GM18499 (cell line): Measurements from ENCODE around the gene GJD2.

Source experiments
- ATAC-seq: cut with Tn5 transposase; IDR thresholded peaks from one replicate; pipeline ENCODE4 v1.9.1; 2021; ENCODE audit warnings: moderate number of reproducible peaks; ENCODE audit not compliant: insufficient read depth, unreplicated experiment

Gene GJD2

DNA sequence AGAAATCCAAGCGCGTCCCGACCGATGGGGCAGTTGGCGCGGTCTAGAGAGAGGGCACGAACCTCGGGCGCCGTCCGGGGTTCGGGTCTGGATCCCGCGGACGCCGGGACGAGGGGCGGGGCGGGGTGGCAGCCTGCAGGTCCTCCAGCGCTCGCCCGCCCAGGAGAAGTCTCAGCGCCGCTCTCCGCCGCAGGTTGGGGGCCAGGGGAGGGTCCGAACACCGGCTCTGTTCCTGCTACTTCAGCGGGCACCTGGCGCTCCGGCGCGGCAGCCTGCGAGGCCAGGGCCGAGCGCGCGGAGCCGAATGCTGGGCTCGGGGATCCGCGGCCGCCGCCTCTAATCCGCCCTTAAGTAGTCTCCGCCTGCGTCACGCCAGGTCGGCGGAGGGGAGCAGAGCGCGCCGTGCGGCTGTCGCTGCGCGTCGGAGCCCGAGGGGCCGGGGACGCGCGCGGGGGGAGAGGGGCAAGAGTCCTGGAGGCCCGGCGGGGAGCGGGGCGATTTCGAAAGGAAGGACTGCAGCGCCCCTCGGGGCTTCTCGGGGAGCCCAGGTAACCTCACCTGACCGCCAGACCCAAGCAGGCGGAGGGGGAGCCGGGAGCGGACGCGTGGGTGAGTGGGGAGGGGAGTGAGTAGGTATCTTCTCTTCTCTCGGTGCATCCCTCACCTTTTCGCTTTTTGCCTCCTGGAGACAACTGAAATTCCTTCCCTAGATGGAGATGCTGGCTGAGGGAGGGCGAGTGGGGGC, at the start of gene GJD2:
Gene GJD2 (minus strand): TSS at position 325 of the 745 bp plus-strand sequence. CDS start 510 bp downstream, outside the sequence.
- no peak for ATAC-seq

DNA sequence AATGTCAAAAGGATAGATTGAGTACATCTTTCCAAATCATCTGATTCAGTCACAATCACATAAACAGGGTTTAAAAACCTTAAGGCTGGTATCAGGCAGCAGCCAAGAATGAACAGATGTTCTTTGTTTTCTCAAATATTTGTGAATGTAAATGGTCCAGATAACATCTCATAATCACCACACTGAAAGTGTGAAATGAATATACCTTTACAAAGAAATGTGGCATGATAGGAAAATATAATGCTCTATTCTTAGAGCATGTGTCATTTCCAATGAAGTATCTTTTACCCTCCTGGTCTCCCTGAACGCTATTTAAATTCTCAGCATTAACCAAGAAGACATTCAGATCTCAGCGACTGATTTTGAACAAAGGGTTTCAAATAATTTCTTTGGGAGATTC, 49.3 kb upstream of the GJD2 start:
- ATAC-seq = no peak

DNA sequence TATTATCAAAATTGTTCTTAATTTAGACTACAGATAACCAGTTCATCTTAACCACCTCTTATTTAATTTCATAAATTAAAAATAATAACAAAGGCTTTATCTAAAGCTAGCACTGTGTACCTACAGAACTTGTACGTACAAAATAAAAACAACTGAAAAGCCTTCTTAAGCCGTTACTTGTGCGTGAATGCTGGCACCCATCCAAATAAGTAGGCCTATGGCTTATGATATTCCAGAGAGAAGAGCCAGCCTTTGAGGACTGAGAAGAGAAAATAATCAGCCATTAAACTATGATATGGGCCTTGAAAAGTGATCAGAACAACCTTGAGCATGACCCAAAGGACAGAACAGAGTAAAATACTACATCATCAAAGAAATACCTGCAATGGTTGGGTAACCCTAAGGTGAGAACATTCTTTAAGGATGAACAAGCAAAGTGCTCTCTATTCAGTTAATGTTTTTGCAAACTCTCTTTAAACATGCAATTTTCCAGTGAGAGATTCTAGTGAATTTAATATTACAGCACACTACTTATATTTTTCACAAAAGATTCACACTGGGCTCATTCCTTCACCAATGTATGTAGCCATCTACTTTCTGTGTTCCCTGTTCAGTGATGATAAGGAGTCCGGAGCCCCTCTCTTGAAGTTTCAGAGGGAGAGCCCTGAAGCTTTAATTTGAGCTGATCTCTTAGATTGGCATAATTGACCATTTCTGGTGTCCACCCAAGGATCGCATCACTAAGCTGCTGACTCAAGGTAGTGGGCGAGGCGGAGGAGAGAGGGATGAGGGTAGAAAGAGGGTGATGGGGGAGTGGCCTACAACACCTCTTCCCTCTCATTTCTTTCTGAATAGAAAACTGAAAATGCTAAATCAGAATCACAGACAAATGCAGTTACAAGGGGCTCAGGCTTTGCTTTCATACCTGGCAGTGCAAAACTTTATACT, 48.3 kb upstream of the GJD2 start:
- no peak for ATAC-seq

DNA sequence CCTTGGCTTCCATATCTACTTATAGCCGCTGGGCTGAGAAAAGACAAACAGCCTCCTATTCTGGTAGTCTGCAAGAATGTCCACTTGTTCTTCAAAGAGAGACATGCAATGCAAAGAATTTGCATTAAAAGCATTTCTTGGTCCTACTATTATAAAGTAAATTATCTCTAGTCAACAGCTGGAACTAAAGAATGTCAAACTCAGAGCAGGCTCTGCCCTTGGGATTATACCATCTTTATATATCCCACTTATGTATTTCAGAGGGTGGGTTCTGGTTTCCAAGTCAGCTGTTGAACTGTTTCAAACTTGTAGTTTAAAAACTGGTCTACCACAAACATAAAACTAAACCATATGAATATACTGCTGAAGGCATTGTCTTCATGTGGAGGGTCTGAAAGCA, 47.6 kb upstream of the GJD2 start:
- ATAC-seq = no peak

DNA sequence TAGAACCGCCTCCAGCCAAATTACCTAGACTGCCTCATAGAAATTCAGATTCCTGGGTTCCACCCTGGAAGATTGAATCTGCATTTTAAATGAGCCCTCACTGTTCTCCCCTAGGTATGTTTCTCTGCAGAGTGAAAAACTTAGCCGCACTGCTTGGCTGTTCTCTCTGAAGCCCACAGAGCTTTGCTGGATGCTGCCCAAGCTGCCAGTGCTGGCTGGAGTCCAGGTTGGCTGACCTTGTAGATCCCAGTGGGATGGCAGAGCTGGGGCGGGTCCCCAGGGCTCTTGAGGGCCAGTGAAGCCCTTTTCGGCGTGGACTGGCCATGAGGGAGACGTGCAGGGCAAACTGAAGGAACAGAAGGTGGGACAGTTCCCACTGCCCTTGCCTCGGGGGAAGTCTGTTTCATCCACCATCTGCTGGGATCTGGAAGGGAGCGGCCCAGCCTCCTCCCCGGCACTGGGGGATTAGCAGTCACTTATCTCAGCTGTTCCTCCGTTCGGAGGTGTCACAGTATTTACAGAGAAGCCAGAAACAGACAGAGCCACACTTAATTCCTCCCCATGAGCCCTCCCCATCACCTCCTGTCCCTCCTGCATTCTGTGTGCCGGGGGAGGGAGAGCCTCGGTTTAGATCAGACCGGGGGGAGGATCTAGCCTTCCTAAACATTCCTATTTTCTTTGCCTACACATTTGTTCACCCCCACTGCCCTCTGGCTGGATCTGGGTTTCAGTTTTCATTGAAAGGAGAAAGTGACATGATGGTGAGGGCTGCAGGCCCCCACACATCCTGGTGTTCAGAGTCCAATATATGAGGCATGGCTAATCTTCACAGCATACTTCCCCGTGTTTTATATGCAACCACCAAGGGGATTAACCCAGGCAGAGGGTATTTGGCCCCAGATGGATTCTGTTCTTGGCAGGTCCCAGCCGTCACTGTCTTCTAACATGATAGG, 44.6 kb upstream of the GJD2 start:
- no peak for ATAC-seq

DNA sequence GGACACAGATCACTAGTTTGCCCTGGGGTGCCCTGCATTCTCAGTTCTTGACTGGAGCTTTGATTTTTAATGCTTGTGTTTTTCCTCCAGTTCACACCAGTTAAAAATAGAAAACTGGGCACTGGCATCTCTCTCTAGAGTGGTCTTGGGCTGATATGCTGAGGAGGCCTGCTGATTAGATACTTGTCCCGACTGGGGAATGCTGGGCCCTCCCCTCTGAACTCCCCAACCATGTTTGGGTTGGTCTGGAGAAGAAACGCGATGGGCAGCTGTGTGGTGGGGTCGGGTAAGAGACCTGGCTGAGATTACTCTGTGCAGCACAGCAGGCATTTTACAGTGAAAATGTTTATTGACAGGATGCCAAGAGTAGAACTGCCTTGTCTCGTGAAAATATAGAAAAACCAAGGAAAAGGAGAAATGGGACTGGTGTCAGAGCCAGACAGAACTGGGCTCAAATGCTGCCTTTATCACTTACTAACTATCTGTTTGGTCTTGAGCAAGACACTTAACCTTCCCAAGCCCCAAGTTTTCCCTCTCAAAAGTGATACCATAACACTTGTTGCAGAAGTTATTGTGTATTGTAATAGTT, 42.1 kb upstream of the GJD2 start:
- no peak for ATAC-seq

DNA sequence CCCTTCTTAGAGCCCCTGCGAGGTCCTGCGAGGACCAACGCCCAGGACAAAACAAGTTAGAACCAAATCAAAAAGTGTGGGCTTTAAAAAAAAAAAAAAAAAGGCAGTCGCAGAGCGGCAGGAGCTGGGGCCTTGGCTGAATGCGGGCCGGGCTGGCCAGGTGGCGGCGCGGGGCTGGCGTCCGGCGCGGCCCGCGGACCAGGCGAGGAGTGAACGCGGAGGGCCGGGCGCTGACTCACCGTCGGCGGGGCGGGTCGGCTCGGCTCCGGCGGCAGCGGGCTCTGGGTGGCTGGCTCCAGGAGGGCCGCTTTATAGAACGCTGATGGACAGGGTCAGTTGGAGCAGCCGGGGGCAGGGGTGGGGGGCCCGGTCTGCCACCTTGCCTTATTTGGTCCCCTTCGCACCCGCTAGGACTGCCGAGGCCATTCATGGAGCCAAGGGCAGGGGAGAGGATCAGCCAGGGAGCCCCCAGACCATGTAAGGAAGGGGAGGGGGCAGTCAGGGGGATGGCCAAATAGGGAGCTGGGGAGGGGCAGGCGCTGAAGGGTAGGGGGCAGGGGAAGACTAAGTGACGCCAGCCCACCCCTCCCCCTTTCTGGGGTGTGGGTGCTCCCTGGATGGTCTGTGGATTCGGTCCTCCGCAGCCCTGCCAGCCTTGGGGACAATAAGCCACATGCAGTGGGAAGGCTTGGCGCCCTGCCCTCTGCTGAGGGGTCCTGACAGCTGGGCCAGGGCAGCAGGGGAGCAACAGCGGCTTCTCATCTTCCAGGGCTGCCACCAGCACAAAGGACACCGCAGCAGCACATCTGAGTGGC, 40.7 kb upstream of the GJD2 start, which contains the start of gene ACTC1:
Gene ACTC1 (minus strand): TSS at position 283 of the 815 bp plus-strand sequence. CDS start 741 bp downstream, outside the sequence.
- no peak for ATAC-seq

DNA sequence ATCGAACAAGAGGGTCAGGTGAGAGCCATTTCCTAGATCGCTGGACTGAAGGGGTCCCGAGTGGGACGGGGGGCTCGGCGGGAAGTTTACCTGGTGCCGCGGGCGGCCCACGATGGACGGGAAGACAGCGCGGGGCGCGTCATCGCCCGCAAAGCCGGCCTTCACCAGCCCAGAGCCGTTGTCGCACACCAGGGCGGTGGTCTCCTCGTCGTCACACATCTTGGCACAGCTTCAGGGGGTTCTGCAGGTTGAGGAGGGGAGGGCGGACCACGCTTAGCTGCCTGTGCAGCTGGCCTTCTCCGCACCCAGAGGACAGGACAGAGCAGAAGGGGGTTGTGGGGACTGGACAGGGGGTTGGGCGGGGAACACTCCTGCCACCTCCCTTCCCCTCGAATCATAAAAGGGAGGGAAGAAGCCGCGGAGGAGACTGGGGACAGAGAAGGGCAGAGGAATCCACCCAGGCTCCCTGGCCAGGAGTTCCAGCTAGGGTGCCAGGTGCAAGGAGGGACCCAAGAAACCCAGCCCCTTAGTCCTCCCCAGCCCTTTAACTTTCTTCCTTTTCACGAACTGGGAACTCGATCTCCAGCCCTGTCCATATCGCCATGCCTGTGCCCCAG, 39.9 kb upstream of the GJD2 start:
- ATAC-seq = no peak

DNA sequence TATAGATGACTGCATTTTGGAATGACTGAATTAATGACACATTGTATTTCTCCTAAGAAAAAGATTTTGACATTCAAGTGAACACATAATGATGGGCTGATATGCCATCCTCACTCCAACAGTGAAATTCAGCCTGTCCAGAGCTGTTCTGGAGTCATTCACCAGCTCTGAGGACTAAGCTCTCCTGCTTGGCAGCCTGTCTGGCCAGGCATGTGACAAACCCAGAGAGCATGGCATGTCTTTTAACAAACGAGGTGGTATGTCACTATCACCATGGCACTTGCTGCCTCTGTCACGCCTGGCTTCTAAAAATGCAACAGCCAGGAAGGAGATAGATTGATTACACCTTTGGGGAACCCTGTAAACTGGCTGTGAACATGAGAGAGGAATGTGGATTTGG, 39.1 kb upstream of the GJD2 start:
- no peak for ATAC-seq

DNA sequence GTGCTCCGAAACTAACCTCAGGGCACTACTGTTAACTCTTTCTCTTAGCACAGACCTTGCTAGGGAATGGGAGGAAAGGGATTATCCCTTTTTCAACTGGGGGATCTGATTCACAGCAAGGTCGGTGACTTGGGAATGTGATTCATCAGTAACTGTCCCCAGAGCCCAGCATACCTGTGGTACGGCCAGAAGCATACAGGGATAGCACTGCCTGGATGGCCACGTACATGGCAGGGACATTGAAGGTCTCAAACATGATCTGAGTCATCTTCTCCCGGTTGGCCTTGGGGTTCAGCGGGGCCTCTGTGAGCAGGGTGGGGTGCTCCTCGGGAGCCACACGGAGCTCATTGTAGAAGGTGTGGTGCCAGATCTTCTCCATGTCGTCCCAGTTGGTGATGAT, 38.3 kb upstream of the GJD2 start:
- ATAC-seq = no peak

DNA sequence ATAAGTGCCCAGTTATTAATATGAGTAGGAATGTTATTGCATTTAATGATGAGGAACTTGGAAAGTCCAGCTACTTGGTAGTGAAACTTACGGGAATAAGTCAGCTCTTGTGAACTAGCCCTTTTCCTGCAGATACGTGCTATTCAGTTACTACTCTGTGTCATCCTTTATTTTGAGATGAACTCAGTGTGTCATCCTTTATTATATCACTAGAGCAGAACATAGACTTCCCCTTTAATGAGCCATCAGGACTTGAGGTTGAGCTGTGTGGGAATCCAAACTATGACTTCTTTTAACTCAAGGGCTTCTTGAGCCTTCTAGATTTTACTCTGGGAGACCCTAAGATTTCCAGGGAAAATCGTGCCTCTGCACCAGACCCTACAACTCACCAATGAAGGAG, 36.9 kb upstream of the GJD2 start:
- ATAC-seq = no peak

DNA sequence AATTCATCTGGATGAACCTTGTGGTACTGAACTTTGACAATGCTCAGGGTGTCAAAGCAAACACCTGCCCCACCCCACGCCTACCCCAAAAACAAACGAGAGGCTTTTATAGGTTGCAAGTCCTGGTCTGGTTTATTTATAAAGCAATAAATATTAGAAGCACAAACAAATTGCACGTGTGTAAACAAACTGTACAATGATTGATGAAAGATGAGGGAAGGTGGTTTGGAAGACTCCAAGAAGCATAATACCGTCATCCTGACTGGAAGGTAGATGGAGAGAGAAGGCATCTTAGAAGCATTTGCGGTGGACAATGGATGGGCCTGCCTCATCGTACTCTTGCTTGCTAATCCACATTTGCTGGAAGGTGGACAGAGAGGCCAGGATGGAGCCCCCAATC, 35.3 kb upstream of the GJD2 start:
- ATAC-seq = no peak

DNA sequence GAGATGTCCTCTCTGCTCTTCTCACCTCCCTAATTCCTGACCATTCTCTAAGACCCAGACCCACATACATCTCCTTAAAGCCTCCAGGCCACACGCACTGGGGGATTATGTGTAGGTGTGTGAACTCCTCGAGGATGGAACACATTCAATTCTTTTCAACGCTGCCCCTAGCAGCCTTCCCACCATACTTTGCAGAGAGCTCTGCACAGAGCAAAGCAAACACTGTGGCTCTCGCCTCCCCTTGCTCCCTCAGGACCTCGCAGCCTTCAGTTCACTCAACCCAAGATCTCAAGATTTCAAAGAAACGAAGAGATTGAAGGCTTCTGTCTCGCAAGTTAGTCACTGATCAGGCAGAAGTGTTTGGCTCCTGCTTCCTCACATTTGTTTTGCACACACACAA, 34.5 kb upstream of the GJD2 start:
- no peak for ATAC-seq

DNA sequence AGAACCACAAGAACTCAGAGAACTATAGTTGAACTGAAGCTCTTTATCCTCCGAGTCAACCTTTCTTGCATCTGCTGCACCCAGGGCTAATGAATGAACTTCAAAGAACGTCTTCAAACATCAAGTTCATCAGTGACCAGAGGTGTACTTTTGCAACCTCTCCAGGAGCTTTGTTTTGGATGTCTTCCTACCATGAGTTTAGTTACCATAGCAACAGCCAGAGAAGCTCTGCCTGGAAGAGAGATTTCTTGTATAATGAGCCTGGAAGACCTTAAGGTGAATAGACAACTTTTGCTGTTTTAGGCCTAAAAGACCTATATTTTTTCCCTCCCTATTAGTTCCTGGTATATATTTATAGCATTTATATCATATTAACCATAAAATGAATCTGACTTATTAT, 31.4 kb upstream of the GJD2 start:
- ATAC-seq = no peak

DNA sequence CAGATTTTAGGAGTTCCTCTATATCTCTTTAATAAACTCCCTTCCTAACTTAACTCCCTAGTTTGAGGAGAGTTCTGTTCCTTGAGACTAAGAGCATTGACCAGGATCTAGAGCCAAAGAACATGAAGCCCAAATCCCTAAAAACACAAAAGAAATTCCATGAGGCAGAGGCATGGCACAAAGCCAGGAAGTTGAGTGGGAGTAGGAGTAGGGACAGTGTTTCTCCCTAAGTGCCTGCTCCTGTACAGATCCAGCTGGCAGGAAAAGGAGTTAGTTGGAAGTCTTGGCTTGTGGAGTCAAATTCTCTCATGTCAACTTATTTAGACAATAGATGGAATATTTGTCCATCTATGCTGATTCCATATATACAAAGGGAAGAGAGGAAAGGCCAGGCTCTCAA, 29.2 kb upstream of the GJD2 start:
- ATAC-seq = no peak

DNA sequence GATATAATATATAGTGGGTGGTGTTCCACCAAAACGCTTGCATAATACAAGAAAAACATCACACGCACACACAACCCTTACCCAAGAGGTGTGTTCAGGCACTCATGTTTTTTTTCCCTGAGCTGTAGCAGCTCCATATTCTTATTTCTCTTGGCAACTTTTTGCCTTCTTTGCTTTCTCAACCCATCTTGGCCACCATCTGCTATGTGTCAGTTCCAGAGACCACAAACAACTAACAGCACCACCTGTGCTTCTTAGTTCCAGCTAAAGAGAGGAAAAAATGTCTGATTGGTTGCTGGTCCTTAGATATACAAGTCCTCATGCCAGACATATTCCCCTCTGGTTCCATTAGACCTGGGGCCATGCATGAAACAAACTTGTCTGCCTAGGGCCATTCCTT, 28.6 kb upstream of the GJD2 start:
- ATAC-seq = no peak

DNA sequence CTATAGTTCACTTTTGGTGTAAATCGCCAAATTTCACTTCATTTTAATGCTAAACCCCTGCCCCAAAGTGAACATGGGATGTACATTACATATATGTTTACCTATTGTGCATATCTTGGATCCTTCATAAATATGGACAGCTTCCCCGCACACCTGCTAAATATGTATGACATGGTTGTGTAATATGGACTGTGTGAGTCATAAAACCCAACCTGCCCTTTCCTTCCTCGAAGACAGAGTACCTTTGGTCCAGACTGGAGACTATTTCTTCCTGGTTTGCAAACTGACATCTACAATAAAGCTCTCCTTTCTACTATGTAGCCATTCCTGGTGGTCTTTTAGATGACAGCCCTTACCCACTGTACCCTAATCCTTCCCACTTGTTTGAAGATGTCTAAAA, 28.1 kb upstream of the GJD2 start:
- ATAC-seq = no peak

DNA sequence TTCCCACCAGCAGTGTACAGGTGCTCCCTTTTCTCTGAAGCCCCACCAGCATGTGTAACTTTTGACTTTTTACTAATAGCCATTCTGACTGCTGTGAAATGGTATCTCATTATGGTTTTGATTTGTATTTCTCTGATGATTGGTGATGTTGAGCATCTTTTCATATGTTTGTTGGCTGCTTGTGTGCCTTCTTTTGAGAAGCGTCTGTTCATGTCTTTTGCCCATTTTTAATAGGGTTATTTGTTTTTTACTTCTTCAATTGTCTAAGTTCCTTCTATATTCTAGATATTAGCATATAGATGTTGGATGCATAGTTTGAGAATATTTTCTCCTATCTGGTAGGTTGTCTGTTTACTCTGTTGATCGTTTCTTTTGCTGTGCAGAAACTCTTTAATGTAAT, 25.9 kb upstream of the GJD2 start:
- ATAC-seq = no peak
